Endothelial cell of umbilical vein (primary cell): ENCODE data around the gene SIM1. TPM values are rescaled to one million over a fixed set of nuclear protein-coding genes. Genes with fewer than 3 reads are reported as not detected.

Source experiments
- BruUV-seq: library from RNA; stranded (reverse); fragments of 400-500 nt; replicated peaks from 2 replicates; lab custom pipeline; 2021; lab: Mats Ljungman, UMichigan
- CTCF ChIA-PET: fragments of 300-600, 350-600 bp; sonication (Branson Sonifier 250); formaldehyde crosslinking; loops from one replicate; lab custom pipeline; 2021; ENCODE audit warnings: antibody characterized with exemption, inconsistent platforms; lab: Charles Lee
- POLR2A ChIA-PET: fragments of 300-600, 350-600 bp; sonication (Branson Sonifier 250); formaldehyde crosslinking; loops from one replicate; lab custom pipeline; 2021; ENCODE audit warnings: antibody characterized with exemption, inconsistent platforms; lab: Charles Lee
- DNase-seq: peaks from one replicate; pipeline ENCODE4 v3.0.0-alpha.2; 2011; ENCODE audit warnings: low read depth, low spot score
- FAIRE-seq: peaks from 2 replicates; lab custom pipeline; 2011; peaks lifted over from hg19 to GRCh38; lab: Jason Lieb, UNC
- H2AFZ ChIP-seq: 2 replicates; pipeline ENCODE4 v1.6.0; 2012; ENCODE audit warnings: low read depth, low read length, control low read depth, inconsistent platforms
- H3K27ac ChIP-seq: 2 replicates; pipeline ENCODE4 v1.5.1; 2011; ENCODE audit warnings: low read depth, mild to moderate bottlenecking, control low read depth, low read length, moderate library complexity; ENCODE audit not compliant: insufficient read depth
- H3K27me3 ChIP-seq, 2 experiments: 2 replicates each; pipeline versions ENCODE4 v1.6.0 to v1.6.1; 2011; ENCODE audit warnings: low read length in 2 of 2, mixed read lengths in 1 of 2; ENCODE audit not compliant: control insufficient read depth in 2 of 2, insufficient read depth in 2 of 2
- H3K36me3 ChIP-seq, 2 experiments: 2 replicates in 1 of 2; 3 replicates in 1 of 2; pipeline ENCODE4 v1.5.1; 2011; ENCODE audit warnings: low read length in 2 of 2, mild to moderate bottlenecking in 1 of 2, moderate library complexity in 1 of 2; ENCODE audit not compliant: control insufficient read depth in 2 of 2, insufficient read depth in 2 of 2; ENCODE audit errors: extremely low read depth in 1 of 2
- H3K4me1 ChIP-seq: 3 replicates; pipeline ENCODE4 v1.5.1; 2011; ENCODE audit warnings: mild to moderate bottlenecking, low read length; ENCODE audit not compliant: control insufficient read depth, insufficient read depth; ENCODE audit errors: extremely low read depth
- H3K4me2 ChIP-seq: 2 replicates; pipeline ENCODE4 v1.6.1; 2011; ENCODE audit warnings: low read length, control low read depth, mixed read lengths; ENCODE audit not compliant: insufficient read depth
- H3K4me3 ChIP-seq, 3 experiments: fragments of 200-600 bp in 1 of 3; sonication (generic), shearing (Covaris generic) in 1 of 3; replicated peaks in 1 of 3; 2 replicates each; pipeline ENCODE4 v1.5.1; 2011 to 2016; ENCODE audit warnings: control low read depth in 3 of 3, low read length in 3 of 3, mild to moderate bottlenecking in 2 of 3, inconsistent platforms in 1 of 3, low read depth in 1 of 3, moderate library complexity in 1 of 3; ENCODE audit not compliant: insufficient read depth in 1 of 3
- H3K79me2 ChIP-seq: 2 replicates; pipeline ENCODE4 v1.6.0; 2012; ENCODE audit warnings: low read length, inconsistent platforms; ENCODE audit not compliant: control insufficient read depth, insufficient read depth
- H3K9ac ChIP-seq: replicated peaks from 2 replicates; pipeline ENCODE3; 2011; ENCODE audit warnings: low read length, control low read depth; ENCODE audit not compliant: insufficient read depth; ENCODE audit errors: extremely low read depth
- H3K9me1 ChIP-seq: replicated peaks from 3 replicates; pipeline ENCODE4 v1.6.0; 2011; ENCODE audit warnings: mild to moderate bottlenecking, low read length; ENCODE audit not compliant: control insufficient read depth, insufficient read depth; ENCODE audit errors: extremely low read depth
- H3K9me3 ChIP-seq: replicated peaks from 2 replicates; pipeline ENCODE4 v1.5.1; 2012; ENCODE audit warnings: low read length, inconsistent platforms; ENCODE audit not compliant: control insufficient read depth, insufficient read depth
- H4K20me1 ChIP-seq: replicated peaks from 2 replicates; pipeline ENCODE3; 2011; ENCODE audit warnings: mild to moderate bottlenecking, low read length; ENCODE audit not compliant: control insufficient read depth, insufficient read depth; ENCODE audit errors: extremely low read depth
- EZH2 ChIP-seq: IDR thresholded peaks from 2 replicates; pipeline ENCODE4 v1.6.1; 2012; ENCODE audit warnings: borderline replicate concordance, low read depth, mild to moderate bottlenecking, moderate library complexity, low read length, inconsistent platforms; ENCODE audit not compliant: severe bottlenecking
- FOS ChIP-seq: IDR thresholded peaks from 2 replicates; pipeline ENCODE4 v1.6.1; 2011; ENCODE audit warnings: mild to moderate bottlenecking, low read length, moderate library complexity, borderline replicate concordance; ENCODE audit not compliant: insufficient read depth
- GATA2 ChIP-seq: IDR thresholded peaks from 2 replicates; pipeline ENCODE4 v1.7.0; 2011; ENCODE audit warnings: low read depth, mild to moderate bottlenecking, moderate library complexity, mixed read lengths, low read length; ENCODE audit not compliant: insufficient read length, insufficient read depth
- JUN ChIP-seq: IDR thresholded peaks from 2 replicates; pipeline ENCODE4 v1.6.1; 2011; ENCODE audit warnings: borderline replicate concordance, low read depth; ENCODE audit not compliant: insufficient read length, insufficient read depth
- MYC ChIP-seq: IDR thresholded peaks from one replicate; pipeline ENCODE4 v1.6.1; 2011; ENCODE audit warnings: mild to moderate bottlenecking, low read depth, low read length
- POLR2A ChIP-seq: IDR thresholded peaks from 2 replicates; pipeline ENCODE4 v1.6.1; 2012; ENCODE audit warnings: low read depth, mild to moderate bottlenecking, control low read depth, low read length
- POLR2AphosphoS5 ChIP-seq: IDR thresholded peaks from 2 replicates; pipeline ENCODE4 v1.6.1; 2012; ENCODE audit warnings: low read depth, mild to moderate bottlenecking, control low read depth, low read length, moderate library complexity; ENCODE audit not compliant: insufficient read depth
- dilution Hi-C: fragments of 300-500 bp; cut with MboI; formaldehyde crosslinking; loops from one replicate; pipeline ENCODE4 v1.15.0; 2019; ENCODE audit warnings: low sequenced_read_pairs; ENCODE audit not compliant: extremely low pct_ligation_motif_present
- intact Hi-C: fragments of 100-400 bp; cut with micrococcal nuclease; formaldehyde crosslinking; loops from one replicate; pipeline ENCODE4 v1.10.0; 2022
- polyA plus RNA-seq, 4 experiments: library from polyadenylated mRNA; depleted of rRNA in 3 of 4; stranded (reverse) in 3 of 4; unstranded in 1 of 4; fragments of >200 nt; gene quantifications; 2 replicates each; pipeline versions ENCODE4 v1.2.1 to v1.2.3, GENCODE V29; 2011 to 2012; ENCODE audit warnings: missing spikeins in 1 of 4
- total RNA-seq: library from RNA; stranded (reverse); gene quantifications from 2 replicates; pipeline ENCODE4 v1.2.3, GENCODE V29; 2021
- TF ChIP-seq, protein P1 (sequence below): IDR thresholded peaks from 2 replicates; pipeline ENCODE4 v1.6.1; 2011; ENCODE audit not compliant: insufficient read depth, insufficient read length
- TF ChIP-seq, protein P2 (sequence below), 2 donors: IDR thresholded peaks; 1 replicate in 1 of 2; 2 replicates in 1 of 2; pipeline ENCODE4 v1.5.1; 2011; ENCODE audit warnings: low read length in 2 of 2, mild to moderate bottlenecking in 2 of 2, moderate library complexity in 2 of 2, control low read depth in 1 of 2, inconsistent platforms in 1 of 2, low read depth in 1 of 2; ENCODE audit not compliant: insufficient read depth in 1 of 2; ENCODE audit errors: extremely low read depth in 1 of 2

SIM1 gene
- total and polyA plus RNA-seq, 2 donors (not counting 3 experiments of a cell fraction or from before 2014, with no cell fraction given) = 0.14 to 0.29 TPM

DNA sequence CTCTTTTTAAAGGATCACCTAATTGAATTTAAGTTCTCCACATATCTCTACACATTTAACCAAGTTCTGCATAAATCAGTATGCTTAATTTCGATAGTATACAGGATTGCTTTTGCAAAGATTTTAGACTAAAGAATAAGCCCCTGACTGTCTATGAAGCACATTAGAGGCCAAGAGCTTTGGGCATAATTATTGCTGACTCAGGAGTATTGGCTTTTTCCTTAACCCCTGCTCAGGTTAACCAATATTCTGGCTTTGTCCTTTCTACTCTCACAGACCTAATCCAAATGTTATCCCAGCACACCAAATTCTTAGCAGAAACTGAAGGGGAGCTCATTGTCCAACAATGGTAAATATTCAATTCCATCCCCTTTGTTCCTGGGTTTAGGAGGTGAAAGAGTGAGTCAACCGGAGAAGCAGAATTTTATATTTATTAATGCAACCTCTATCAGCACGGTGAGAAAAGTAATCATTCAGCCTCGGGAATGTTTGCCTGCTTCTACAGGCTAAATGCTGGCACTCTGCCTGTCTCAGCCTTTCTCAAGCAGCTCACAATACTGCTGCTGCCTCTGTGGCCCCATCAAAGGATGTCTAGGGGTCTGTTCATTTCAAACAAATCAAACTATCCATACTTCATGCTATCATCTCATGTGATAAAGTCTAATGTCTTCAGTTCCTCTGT, 125.0 kb downstream of the SIM1 start:
- Histone ChIP-seq H3K4me1 (peaks cover 16% of the 10 kb centered on the region), H3K4me2 (no peak overlapping the region), H3K27me3 (no peaks in the 10 kb centered on the region), H2AFZ (no peak overlapping the region), H3K9me1 (no peaks in the 10 kb centered on the region), H3K27ac (no peak overlapping the region), H4K20me1 (no peaks in the 10 kb centered on the region), H3K36me3 (no peaks in the 10 kb centered on the region), H3K79me2 (no peaks in the 10 kb centered on the region), H3K4me3 (no peak overlapping the region), H3K9ac (no peak overlapping the region), H3K9me3 (no peaks in the 10 kb centered on the region)
- no peak for DNase-seq
- dilution Hi-C loops (no loop called here), intact Hi-C loops (loop anchor here (5.0 kb wide), 2 partner anchors 112 to 123 kb away; partner anchors contain the start of gene SIM1)
- TF ChIP-seq EZH2 (no peak), MYC (no peak), POLR2AphosphoS5 (no peak), JUN (no peak), GATA2 (no peak), FOS (no peak), POLR2A (no peak)
- TF ChIP-seq, protein P1, sequence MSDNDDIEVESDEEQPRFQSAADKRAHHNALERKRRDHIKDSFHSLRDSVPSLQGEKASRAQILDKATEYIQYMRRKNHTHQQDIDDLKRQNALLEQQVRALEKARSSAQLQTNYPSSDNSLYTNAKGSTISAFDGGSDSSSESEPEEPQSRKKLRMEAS = no peak
- TF ChIP-seq, protein P2, sequence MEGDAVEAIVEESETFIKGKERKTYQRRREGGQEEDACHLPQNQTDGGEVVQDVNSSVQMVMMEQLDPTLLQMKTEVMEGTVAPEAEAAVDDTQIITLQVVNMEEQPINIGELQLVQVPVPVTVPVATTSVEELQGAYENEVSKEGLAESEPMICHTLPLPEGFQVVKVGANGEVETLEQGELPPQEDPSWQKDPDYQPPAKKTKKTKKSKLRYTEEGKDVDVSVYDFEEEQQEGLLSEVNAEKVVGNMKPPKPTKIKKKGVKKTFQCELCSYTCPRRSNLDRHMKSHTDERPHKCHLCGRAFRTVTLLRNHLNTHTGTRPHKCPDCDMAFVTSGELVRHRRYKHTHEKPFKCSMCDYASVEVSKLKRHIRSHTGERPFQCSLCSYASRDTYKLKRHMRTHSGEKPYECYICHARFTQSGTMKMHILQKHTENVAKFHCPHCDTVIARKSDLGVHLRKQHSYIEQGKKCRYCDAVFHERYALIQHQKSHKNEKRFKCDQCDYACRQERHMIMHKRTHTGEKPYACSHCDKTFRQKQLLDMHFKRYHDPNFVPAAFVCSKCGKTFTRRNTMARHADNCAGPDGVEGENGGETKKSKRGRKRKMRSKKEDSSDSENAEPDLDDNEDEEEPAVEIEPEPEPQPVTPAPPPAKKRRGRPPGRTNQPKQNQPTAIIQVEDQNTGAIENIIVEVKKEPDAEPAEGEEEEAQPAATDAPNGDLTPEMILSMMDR (IDR thresholded peaks at IDR 0.05; ENCODE audit: extremely low read depth in 1 of 2, insufficient read depth in 1 of 2, low read depth in 1 of 2, low read length in 2 of 2) = no peak
- ChIA-PET POLR2A (no interaction called here), CTCF (no interaction called here)
- no peak for FAIRE-seq
- no TSS peak for BruUV-seq
